Keratinocyte (primary cell): ENCODE results near the gene PPM1D. TPM values are rescaled to one million over a fixed set of nuclear protein-coding genes. Genes with fewer than 3 reads are reported as not detected.

ENCODE experiments used
- DNase-seq: peaks from one replicate; pipeline ENCODE4 v3.0.0-alpha.2; 2011; ENCODE audit warnings: low read depth, missing footprints, low spot score
- FAIRE-seq: peaks from 2 replicates; lab custom pipeline; 2011; peaks lifted over from hg19 to GRCh38; lab: Jason Lieb, UNC
- H2AFZ ChIP-seq: 2 replicates; pipeline ENCODE4 v1.6.0; 2012; ENCODE audit warnings: low read length, control low read depth, inconsistent platforms; ENCODE audit not compliant: control insufficient read depth
- H3K27ac ChIP-seq: 2 replicates; pipeline ENCODE4 v1.5.1; 2011; ENCODE audit warnings: low read length; ENCODE audit not compliant: control insufficient read depth, insufficient read depth
- H3K27me3 ChIP-seq: 3 replicates; pipeline ENCODE4 v1.6.0; 2011; ENCODE audit warnings: low read length; ENCODE audit not compliant: control insufficient read depth, insufficient read depth; ENCODE audit errors: extremely low read depth
- H3K36me3 ChIP-seq, 2 experiments: 2 replicates in 1 of 2; 3 replicates in 1 of 2; pipeline ENCODE4 v1.5.1; 2011; ENCODE audit warnings: low read length in 2 of 2, mild to moderate bottlenecking in 1 of 2; ENCODE audit not compliant: control insufficient read depth in 2 of 2, insufficient read depth in 2 of 2; ENCODE audit errors: extremely low read depth in 1 of 2
- H3K4me1 ChIP-seq: 3 replicates; pipeline ENCODE4 v1.5.1; 2011; ENCODE audit warnings: low read length; ENCODE audit not compliant: control insufficient read depth, insufficient read depth; ENCODE audit errors: extremely low read depth
- H3K4me2 ChIP-seq: 3 replicates; pipeline ENCODE4 v1.6.0; 2011; ENCODE audit warnings: low read depth, low read length; ENCODE audit not compliant: control insufficient read depth, insufficient read depth; ENCODE audit errors: extremely low read depth
- H3K4me3 ChIP-seq, 3 experiments: fragments of 200-600 bp in 1 of 3; sonication (generic) in 1 of 3; 2 replicates in 2 of 3; 3 replicates in 1 of 3; pipeline ENCODE4 v1.5.1; 2011 to 2016; ENCODE audit warnings: low read length in 3 of 3, mild to moderate bottlenecking in 3 of 3, control low read depth in 2 of 3, inconsistent platforms in 1 of 3, low read depth in 1 of 3, mixed read lengths in 1 of 3, mixed run types in 1 of 3, moderate library complexity in 1 of 3; ENCODE audit not compliant: control insufficient read depth in 2 of 3, insufficient read depth in 2 of 3; ENCODE audit errors: extremely low read depth in 1 of 3
- H3K79me2 ChIP-seq: 2 replicates; pipeline ENCODE4 v1.6.0; 2012; ENCODE audit warnings: low read length; ENCODE audit not compliant: control insufficient read depth, insufficient read depth
- H3K9ac ChIP-seq: 3 replicates; pipeline ENCODE4 v1.6.0; 2011; ENCODE audit warnings: low read length; ENCODE audit not compliant: control insufficient read depth, insufficient read depth; ENCODE audit errors: extremely low read depth
- H3K9me1 ChIP-seq: 3 replicates; pipeline ENCODE4 v1.6.0; 2011; ENCODE audit warnings: low read length; ENCODE audit not compliant: control insufficient read depth, insufficient read depth; ENCODE audit errors: extremely low read depth
- H3K9me3 ChIP-seq: 2 replicates; pipeline ENCODE4 v1.5.1; 2012; ENCODE audit warnings: low read depth, low read length; ENCODE audit not compliant: control insufficient read depth
- H4K20me1 ChIP-seq: 3 replicates; pipeline ENCODE4 v1.6.0; 2011; ENCODE audit warnings: low read length; ENCODE audit not compliant: control insufficient read depth, insufficient read depth; ENCODE audit errors: extremely low read depth
- CTCF ChIP-seq, 3 experiments: IDR thresholded peaks in 1 of 3; conservative IDR thresholded peaks in 1 of 3; optimal IDR thresholded peaks in 1 of 3; 2 replicates in 2 of 3; 3 replicates in 1 of 3; pipeline versions ENCODE3 to v1.5.1; 2011; ENCODE audit warnings: low read length in 3 of 3, mild to moderate bottlenecking in 3 of 3, moderate library complexity in 2 of 3, control low read depth in 1 of 3, inconsistent platforms in 1 of 3; ENCODE audit not compliant: insufficient read depth in 2 of 3; ENCODE audit errors: extremely low read depth in 1 of 3
- EZH2 ChIP-seq: IDR thresholded peaks from one replicate; pipeline ENCODE4 v1.6.1; 2012; ENCODE audit warnings: inconsistent platforms, mild to moderate bottlenecking, low read length, moderate library complexity
- dilution Hi-C: fragments of 300-500 bp; cut with MboI; formaldehyde crosslinking; loops from one replicate; pipeline ENCODE4 v1.7.0; 2020; ENCODE audit warnings: low sequenced_read_pairs; ENCODE audit not compliant: extremely low pct_ligation_motif_present
- polyA plus RNA-seq, 5 experiments: library from polyadenylated mRNA; depleted of rRNA in 3 of 5; stranded (reverse) in 3 of 5; stranded (forward) in 1 of 5; unstranded in 1 of 5; fragments of >200 nt; gene quantifications; 1 replicate in 1 of 5; 2 replicates in 3 of 5; 3 replicates in 1 of 5; pipeline versions ENCODE4 v1.2.1 to v1.2.3, GENCODE V29; 2011 to 2012; ENCODE audit warnings: missing spikeins in 2 of 5, low read depth in 1 of 5, low replicate concordance in 1 of 5

The PPM1D gene
- polyA plus RNA-seq, 1 donor (not counting 4 experiments of a cell fraction or from before 2014, with no cell fraction given), result 2.9 TPM

GRCh38 chr17:60604686-60605334 is 4.8 kb downstream of the PPM1D start:
- no peak overlapping the region for H2AFZ ChIP-seq
- H3K9ac ChIP-seq, result no peak overlapping the region
- H3K4me2 ChIP-seq, result no peak overlapping the region
- no peak for DNase-seq
- dilution Hi-C loops, result no loop called here
- peaks cover 17% of the 10 kb centered on the region for H3K4me1 ChIP-seq
- no peaks in the 10 kb centered on the region for H3K9me3 ChIP-seq
- no peak for FAIRE-seq
- no peak overlapping the region for H3K4me3 ChIP-seq
- no peak overlapping the region for H3K27ac ChIP-seq
- H3K36me3 ChIP-seq, result no peaks in the 10 kb centered on the region
- peaks cover 76% of the 10 kb centered on the region for H3K79me2 ChIP-seq
- no peaks in the 10 kb centered on the region for H4K20me1 ChIP-seq
- H3K9me1 ChIP-seq, result no peaks in the 10 kb centered on the region
- TF ChIP-seq EZH2 (no peak), CTCF (optimal IDR thresholded peaks at IDR 0.05 in 1 of 3, IDR thresholded peaks at IDR 0.05 in 1 of 3, conservative IDR thresholded peaks at IDR 0.05 in 1 of 3; ENCODE audit: extremely low read depth in 1 of 3, insufficient read depth in 2 of 3, low read length in 3 of 3) (no peak)
- no peaks in the 10 kb centered on the region for H3K27me3 ChIP-seq

- Histone ChIP-seq H3K9ac (no peak overlapping the region), H3K9me1 (no peaks in the 10 kb centered on the region), H2AFZ (no peak overlapping the region), H3K79me2 (peaks cover 79% of the 10 kb centered on the region), H3K36me3 (no peaks in the 10 kb centered on the region), H3K4me1 (peaks cover 17% of the 10 kb centered on the region), H3K4me2 (no peak overlapping the region), H4K20me1 (no peaks in the 10 kb centered on the region), H3K27me3 (no peaks in the 10 kb centered on the region), H3K27ac (no peak overlapping the region), H3K4me3 (no peak overlapping the region), H3K9me3 (no peaks in the 10 kb centered on the region)
- no peak for DNase-seq
- dilution Hi-C loops, result no loop called here
- no peak for TF ChIP-seq EZH2
- TF ChIP-seq CTCF (optimal IDR thresholded peaks at IDR 0.05 in 1 of 3, IDR thresholded peaks at IDR 0.05 in 1 of 3, conservative IDR thresholded peaks at IDR 0.05 in 1 of 3; ENCODE audit: extremely low read depth in 1 of 3, insufficient read depth in 2 of 3, low read length in 3 of 3), result no peak
- no peak for FAIRE-seq
Measured at GRCh38 chr17:60606036-60606435, 6.0 kb downstream of the PPM1D start.
